Esophagus muscularis mucosa (tissue), 3 donors: ENCODE data around the gene NACA.

Experiments used
- POLR2A ChIP-seq: fragments of 450-650 bp; IDR thresholded peaks from one replicate; pipeline ENCODE4 v1.6.1; 2017; ENCODE audit warnings: antibody characterized with exemption, moderate library complexity, mild to moderate bottlenecking, low read depth
- POLR2AphosphoS5 ChIP-seq, 2 donors: sonication (generic); formaldehyde crosslinking; IDR thresholded peaks; one replicate each; pipeline ENCODE4 v1.6.1; 2017; ENCODE audit warnings: antibody characterized with exemption in 2 of 2
- TF ChIP-seq, protein P1 (sequence below), 3 experiments: fragments of 200-600 bp in 2 of 3; fragments of 450-650 bp in 1 of 3; sonication (generic) in 2 of 3; IDR thresholded peaks; one replicate each; pipeline ENCODE4 v1.5.1; 2017 to 2019; ENCODE audit warnings: antibody characterized with exemption in 3 of 3, mild to moderate bottlenecking in 2 of 3, moderate library complexity in 1 of 3

GRCh38 chr12:56768424-56768823, 43.3 kb upstream of the NACA start:
- TF ChIP-seq, protein P1, sequence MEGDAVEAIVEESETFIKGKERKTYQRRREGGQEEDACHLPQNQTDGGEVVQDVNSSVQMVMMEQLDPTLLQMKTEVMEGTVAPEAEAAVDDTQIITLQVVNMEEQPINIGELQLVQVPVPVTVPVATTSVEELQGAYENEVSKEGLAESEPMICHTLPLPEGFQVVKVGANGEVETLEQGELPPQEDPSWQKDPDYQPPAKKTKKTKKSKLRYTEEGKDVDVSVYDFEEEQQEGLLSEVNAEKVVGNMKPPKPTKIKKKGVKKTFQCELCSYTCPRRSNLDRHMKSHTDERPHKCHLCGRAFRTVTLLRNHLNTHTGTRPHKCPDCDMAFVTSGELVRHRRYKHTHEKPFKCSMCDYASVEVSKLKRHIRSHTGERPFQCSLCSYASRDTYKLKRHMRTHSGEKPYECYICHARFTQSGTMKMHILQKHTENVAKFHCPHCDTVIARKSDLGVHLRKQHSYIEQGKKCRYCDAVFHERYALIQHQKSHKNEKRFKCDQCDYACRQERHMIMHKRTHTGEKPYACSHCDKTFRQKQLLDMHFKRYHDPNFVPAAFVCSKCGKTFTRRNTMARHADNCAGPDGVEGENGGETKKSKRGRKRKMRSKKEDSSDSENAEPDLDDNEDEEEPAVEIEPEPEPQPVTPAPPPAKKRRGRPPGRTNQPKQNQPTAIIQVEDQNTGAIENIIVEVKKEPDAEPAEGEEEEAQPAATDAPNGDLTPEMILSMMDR (IDR thresholded peaks at IDR 0.05) = no peak
- TF ChIP-seq POLR2AphosphoS5 (IDR thresholded peaks at IDR 0.05) (no peak), POLR2A (no peak)
